ENCODE measurements around the gene DNPH1.

Gene DNPH1

DNA sequence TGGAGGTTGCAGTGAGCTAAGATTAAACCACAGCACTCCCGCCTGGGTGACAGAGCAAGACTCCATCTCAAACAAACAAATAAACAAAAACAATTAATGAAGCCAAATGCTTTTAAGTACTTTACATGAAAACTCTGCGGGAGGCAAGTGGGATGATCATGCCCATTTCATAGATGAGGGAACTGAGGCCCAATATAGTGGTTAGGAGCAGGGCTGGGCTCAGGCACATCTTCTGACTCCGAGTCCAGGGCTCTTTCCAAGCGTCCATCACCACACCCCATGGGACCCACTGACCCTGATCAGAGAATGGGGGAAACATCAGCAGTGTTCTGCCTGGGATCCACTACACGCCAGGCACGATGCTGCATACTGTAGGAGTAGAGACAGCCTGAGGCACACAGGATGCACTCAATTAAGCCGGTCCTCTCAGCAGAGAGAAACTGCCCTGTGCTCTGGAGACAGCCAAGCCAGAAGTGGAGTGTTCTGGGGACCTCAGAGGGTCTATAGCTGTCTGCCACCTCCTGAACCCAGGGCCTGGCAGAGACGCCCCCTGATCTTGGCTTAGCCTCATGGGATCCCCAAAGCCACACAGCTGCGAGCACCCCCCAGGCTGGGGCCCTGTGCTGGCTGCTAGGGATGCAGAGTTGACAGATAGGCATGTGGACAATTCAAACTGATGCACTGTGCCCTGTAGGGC is 27.5 kb upstream of the DNPH1 start:
- TF ChIP-seq TAF1 (IDR thresholded peaks at IDR 0.05; ENCODE audit: low read depth) (no peak), NFIC (IDR thresholded peaks at IDR 0.05) (no peak), RAD21 (IDR thresholded peaks at IDR 0.05; ENCODE audit: low read depth) (no peak), YY1 (IDR thresholded peaks at IDR 0.05; ENCODE audit: low read depth) (no peak), ZBTB7A (IDR thresholded peaks at IDR 0.05; ENCODE audit: low read depth) (no peak), EGR1 (IDR thresholded peaks at IDR 0.05) (no peak), FOXM1 (IDR thresholded peaks at IDR 0.05; ENCODE audit: borderline replicate concordance, low read depth) (no peak), CEBPB (IDR thresholded peaks at IDR 0.05) (no peak), EP300 (IDR thresholded peaks at IDR 0.05; ENCODE audit: borderline replicate concordance) (no peak), REST (IDR thresholded peaks at IDR 0.05; ENCODE audit: low read depth) (no peak), TEAD4 (IDR thresholded peaks at IDR 0.05) (no peak)
- TF ChIP-seq, protein P1, sequence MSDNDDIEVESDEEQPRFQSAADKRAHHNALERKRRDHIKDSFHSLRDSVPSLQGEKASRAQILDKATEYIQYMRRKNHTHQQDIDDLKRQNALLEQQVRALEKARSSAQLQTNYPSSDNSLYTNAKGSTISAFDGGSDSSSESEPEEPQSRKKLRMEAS (IDR thresholded peaks at IDR 0.05) = no peak

DNA sequence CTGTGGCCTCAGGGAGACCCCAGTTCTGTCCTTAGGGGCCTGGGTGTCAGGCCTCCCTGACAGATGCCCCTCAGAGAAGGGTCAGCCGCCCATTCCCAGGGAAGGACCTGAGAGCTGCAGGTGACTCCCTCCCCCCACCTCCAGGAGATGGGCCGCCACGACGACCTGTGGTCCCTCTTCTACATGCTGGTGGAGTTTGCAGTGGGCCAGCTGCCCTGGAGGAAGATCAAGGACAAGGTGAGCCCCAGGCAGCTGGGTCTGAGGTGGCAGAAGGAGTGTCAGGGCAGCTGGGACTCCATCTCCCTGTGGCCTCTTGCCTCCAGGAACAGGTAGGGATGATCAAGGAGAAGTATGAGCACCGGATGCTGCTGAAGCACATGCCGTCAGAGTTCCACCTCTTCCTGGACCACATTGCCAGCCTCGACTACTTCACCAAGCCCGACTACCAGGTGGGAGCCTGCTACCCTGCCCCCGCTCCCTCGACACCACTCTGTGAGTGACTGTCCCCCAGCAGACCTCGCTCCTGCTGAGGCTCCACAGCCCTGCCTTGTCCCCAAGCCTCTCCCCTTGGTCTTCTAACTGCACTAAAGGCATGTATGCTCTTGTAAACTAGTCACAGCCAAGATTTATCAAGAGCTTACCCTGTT is 26.2 kb upstream of the DNPH1 start:
- TF ChIP-seq CEBPB (IDR thresholded peaks at IDR 0.05) = no peak
- TF ChIP-seq, protein P1 (IDR thresholded peaks at IDR 0.05) = no peak
- TF ChIP-seq YY1 (IDR thresholded peaks at IDR 0.05; ENCODE audit: low read depth) = no peak
- TF ChIP-seq NFIC (IDR thresholded peaks at IDR 0.05) = no peak
- no peak for TF ChIP-seq TCF12 (IDR thresholded peaks at IDR 0.05; ENCODE audit: low read depth)
- TF ChIP-seq EGR1 (IDR thresholded peaks at IDR 0.05) = no peak
- TF ChIP-seq EP300 (IDR thresholded peaks at IDR 0.05; ENCODE audit: borderline replicate concordance) = no peak
- no peak for TF ChIP-seq FOXM1 (IDR thresholded peaks at IDR 0.05; ENCODE audit: borderline replicate concordance, low read depth)
- no peak for TF ChIP-seq ZBTB7A (IDR thresholded peaks at IDR 0.05; ENCODE audit: low read depth)
- no peak for TF ChIP-seq TEAD4 (IDR thresholded peaks at IDR 0.05)
- TF ChIP-seq TAF1 (IDR thresholded peaks at IDR 0.05; ENCODE audit: low read depth) = no peak
- TF ChIP-seq, protein P2, sequence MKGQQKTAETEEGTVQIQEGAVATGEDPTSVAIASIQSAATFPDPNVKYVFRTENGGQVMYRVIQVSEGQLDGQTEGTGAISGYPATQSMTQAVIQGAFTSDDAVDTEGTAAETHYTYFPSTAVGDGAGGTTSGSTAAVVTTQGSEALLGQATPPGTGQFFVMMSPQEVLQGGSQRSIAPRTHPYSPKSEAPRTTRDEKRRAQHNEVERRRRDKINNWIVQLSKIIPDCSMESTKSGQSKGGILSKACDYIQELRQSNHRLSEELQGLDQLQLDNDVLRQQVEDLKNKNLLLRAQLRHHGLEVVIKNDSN (IDR thresholded peaks at IDR 0.05) = no peak
- TF ChIP-seq CREB1 (IDR thresholded peaks at IDR 0.05; ENCODE audit: low read depth) = no peak

DNA sequence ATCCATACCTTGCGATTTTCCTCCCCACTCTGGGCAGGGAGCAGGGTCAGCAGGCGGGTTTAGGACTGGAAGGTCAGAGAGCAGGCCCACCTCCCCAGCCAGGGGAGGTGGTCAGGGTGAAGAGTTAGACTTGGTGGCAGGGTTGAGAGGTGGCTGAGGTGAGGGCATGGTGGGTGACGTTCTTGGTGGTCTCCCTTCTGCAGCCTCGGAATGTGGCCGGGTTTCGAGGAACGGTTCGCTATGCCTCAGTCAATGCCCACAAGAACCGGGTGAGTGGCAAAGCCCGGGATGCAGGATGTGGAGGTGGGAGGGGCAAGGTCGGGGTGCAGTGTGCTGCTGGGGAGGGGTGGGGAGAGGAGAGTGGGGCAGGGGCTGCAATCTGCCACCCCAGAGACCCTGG is 25.6 kb upstream of the DNPH1 start:
- TF ChIP-seq ZBTB7A (IDR thresholded peaks at IDR 0.05; ENCODE audit: low read depth) (no peak), TCF12 (IDR thresholded peaks at IDR 0.05; ENCODE audit: low read depth) (no peak)
- TF ChIP-seq, protein P1 (IDR thresholded peaks at IDR 0.05) = no peak

GRCh38 chr6:43254138-43254817 is 25.0 kb upstream of the DNPH1 start:
- TF ChIP-seq TCF12 (IDR thresholded peaks at IDR 0.05; ENCODE audit: low read depth) = no peak
- TF ChIP-seq TEAD4 (IDR thresholded peaks at IDR 0.05) = no peak
- TF ChIP-seq CEBPB (IDR thresholded peaks at IDR 0.05) = no peak
- no peak for TF ChIP-seq EGR1 (IDR thresholded peaks at IDR 0.05)

DNA sequence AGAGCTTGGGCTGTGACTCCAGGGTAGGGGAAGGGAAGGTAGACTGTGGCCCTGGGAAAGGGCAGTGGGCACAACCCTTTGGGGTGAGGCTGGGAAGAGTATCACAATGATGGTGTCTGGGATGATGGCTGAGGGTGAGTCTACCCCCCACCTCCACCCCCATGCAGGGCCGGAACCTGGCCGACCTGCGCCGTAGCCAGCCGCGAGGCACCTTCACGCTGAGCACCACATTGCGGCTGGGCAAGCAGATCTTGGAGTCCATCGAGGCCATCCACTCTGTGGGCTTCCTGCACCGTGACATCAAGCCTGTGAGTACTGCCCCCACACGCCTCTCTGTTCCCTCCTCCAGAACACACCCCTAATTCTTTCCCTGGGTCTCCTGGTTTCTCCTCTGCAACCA is 24.1 kb upstream of the DNPH1 start:
- no peak for TF ChIP-seq REST (IDR thresholded peaks at IDR 0.05; ENCODE audit: low read depth)
- no peak for TF ChIP-seq TEAD4 (IDR thresholded peaks at IDR 0.05)
- TF ChIP-seq, protein P2 (IDR thresholded peaks at IDR 0.05) = no peak
- no peak for TF ChIP-seq EP300 (IDR thresholded peaks at IDR 0.05; ENCODE audit: borderline replicate concordance)
- TF ChIP-seq YY1 (IDR thresholded peaks at IDR 0.05; ENCODE audit: low read depth) = no peak
- TF ChIP-seq NFIC (IDR thresholded peaks at IDR 0.05) = no peak
- no peak for TF ChIP-seq EGR1 (IDR thresholded peaks at IDR 0.05)
- TF ChIP-seq CEBPB (IDR thresholded peaks at IDR 0.05) = no peak
- TF ChIP-seq, protein P1 (IDR thresholded peaks at IDR 0.05) = no peak
- no peak for TF ChIP-seq TCF12 (IDR thresholded peaks at IDR 0.05; ENCODE audit: low read depth)
